ENCODE measurements around the gene C1QL1. TPM values are rescaled to one million over a fixed set of nuclear protein-coding genes. Genes with fewer than 3 reads are reported as not detected.

The C1QL1 gene
- total RNA-seq, 1 donor from 2014 or later: not detected

DNA sequence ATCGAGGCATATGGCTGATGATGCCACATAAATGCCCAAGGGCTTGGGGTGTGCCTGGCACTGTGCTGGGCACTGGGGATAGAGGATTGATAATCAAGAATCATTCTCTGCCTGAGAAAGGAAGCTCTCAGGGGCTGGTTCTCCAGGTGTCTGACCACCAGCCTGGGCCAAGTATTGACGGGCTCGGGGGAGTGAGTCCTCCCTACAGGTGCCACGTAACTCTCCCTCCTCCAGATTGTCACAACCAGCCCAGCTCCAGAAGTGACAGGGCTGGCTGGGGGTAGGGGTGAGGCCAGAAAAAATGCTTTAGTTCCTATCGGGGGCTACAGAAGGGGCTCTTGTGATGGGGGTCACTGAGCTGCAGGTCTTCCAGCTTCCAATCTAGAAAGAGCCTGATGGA lies 10.7 kb upstream of the C1QL1 start:
- H3K36me3 ChIP-seq: no peaks in the 10 kb centered on the region
- H3K27ac ChIP-seq: no peak overlapping the region
- intact Hi-C loops (cut with DNase I): no loop called here
- TF ChIP-seq, protein P1, sequence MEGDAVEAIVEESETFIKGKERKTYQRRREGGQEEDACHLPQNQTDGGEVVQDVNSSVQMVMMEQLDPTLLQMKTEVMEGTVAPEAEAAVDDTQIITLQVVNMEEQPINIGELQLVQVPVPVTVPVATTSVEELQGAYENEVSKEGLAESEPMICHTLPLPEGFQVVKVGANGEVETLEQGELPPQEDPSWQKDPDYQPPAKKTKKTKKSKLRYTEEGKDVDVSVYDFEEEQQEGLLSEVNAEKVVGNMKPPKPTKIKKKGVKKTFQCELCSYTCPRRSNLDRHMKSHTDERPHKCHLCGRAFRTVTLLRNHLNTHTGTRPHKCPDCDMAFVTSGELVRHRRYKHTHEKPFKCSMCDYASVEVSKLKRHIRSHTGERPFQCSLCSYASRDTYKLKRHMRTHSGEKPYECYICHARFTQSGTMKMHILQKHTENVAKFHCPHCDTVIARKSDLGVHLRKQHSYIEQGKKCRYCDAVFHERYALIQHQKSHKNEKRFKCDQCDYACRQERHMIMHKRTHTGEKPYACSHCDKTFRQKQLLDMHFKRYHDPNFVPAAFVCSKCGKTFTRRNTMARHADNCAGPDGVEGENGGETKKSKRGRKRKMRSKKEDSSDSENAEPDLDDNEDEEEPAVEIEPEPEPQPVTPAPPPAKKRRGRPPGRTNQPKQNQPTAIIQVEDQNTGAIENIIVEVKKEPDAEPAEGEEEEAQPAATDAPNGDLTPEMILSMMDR (IDR thresholded peaks at IDR 0.05): no peak
- peaks cover 39% of the 10 kb centered on the region for H3K27me3 ChIP-seq (ENCODE audit: low read depth)
- DNase-seq: no peak
- peaks cover 26% of the 10 kb centered on the region for H3K4me1 ChIP-seq
- no peak overlapping the region for H3K4me3 ChIP-seq
- no peak for ATAC-seq
- H3K9me3 ChIP-seq: no peaks in the 10 kb centered on the region

DNA sequence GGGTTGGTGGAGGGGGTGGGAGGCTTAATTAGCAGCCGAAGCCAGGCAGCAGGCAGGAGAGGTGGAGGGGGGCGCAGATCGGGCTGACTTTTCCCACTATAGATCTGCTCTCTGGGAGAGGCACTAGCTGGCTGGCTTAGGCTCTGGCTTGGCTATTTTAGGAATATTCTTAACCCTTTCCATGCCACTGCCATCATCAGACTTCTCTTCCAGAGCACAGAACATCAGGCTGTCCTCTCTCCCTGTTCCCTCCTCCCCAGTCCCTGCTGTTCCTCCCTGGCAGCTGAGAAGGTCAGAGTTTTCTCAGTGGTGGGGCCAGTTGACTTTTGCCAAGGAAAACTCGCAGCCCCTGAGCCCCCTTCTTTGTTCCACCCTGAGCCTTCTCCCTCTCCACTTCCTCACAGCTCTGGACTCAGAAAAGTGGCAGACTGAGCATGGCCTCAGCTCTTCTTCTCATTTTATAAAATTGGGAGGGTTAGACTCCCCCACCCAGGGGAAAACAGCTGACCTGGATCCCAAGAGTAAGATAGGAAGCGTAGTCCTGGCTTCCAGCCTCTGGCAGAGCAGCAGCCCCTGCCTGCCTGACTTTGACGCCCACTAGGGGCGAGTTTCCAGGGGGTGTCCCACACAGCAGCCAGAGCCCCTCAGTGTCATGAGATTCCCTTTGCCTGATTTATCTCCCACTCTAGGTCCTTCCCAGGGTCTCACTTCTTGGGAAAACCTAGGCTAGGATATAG lies 9.9 kb upstream of the C1QL1 start:
- no peak overlapping the region for H3K27ac ChIP-seq
- H3K27me3 ChIP-seq (ENCODE audit: low read depth): peaks cover 39% of the 10 kb centered on the region
- DNase-seq (no peak), ATAC-seq (no peak)
- H3K9me3 ChIP-seq: no peaks in the 10 kb centered on the region
- intact Hi-C loops (cut with DNase I): no loop called here
- no peak overlapping the region for H3K4me3 ChIP-seq
- no peaks in the 10 kb centered on the region for H3K36me3 ChIP-seq
- TF ChIP-seq, protein P1 (IDR thresholded peaks at IDR 0.05): no peak
- peaks cover 26% of the 10 kb centered on the region for H3K4me1 ChIP-seq

DNA sequence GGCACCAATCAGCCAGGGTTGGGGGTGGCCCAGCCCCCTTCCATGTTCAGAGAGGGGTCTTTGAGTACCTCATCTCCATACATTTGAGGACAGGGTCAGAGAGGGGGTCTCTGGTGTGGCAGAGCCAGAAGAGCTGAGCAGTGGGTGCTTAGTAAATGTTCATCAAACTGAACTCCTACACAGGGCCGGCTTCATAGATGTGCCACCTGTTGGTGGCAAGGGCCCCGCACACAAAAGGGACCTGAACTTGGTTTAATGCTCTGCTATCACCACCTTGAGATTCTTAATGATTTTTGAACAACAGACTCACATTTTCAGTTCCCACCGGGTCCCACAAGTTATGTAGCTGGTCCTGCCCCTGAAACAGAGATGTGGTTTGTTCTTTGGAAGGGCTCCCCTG lies 9.0 kb upstream of the C1QL1 start:
- DNase-seq (no peak), ATAC-seq (no peak)
- H3K27ac ChIP-seq: no peak overlapping the region
- H3K27me3 ChIP-seq (ENCODE audit: low read depth): peaks cover 39% of the 10 kb centered on the region
- peaks cover 26% of the 10 kb centered on the region for H3K4me1 ChIP-seq
- TF ChIP-seq, protein P1 (IDR thresholded peaks at IDR 0.05): no peak
- no peaks in the 10 kb centered on the region for H3K9me3 ChIP-seq
- H3K4me3 ChIP-seq: no peak overlapping the region
- no peaks in the 10 kb centered on the region for H3K36me3 ChIP-seq
- intact Hi-C loops (cut with DNase I): no loop called here

DNA sequence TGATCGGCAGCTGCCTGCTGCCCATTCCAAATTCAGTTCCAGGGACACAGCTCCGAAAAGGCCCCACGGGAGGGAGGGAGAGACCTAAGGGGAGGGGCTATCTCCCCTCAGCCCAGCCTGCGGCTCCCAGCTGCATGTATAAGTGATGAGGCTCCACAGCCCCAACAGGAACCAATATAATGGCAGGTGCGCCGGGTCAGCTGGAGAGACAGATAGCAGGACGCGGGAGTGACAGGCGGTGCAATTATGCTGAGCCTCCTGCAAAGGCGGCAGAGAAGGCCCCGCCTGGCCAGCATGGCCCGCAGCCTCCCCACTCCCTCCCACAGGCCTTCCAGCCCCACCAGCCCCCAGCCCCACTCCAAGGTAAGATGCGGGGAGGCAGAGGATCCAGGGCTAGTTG lies 8.1 kb upstream of the C1QL1 start:
- Histone ChIP-seq H3K4me3 (no peak overlapping the region), H3K27ac (no peak overlapping the region), H3K27me3 (ENCODE audit: low read depth) (peaks cover 39% of the 10 kb centered on the region), H3K9me3 (no peaks in the 10 kb centered on the region), H3K36me3 (no peaks in the 10 kb centered on the region), H3K4me1 (peaks cover 19% of the 10 kb centered on the region)
- TF ChIP-seq, protein P1 (IDR thresholded peaks at IDR 0.05): no peak
- intact Hi-C loops (cut with DNase I): no loop called here
- DNase-seq: no peak
- ATAC-seq: no peak

DNA sequence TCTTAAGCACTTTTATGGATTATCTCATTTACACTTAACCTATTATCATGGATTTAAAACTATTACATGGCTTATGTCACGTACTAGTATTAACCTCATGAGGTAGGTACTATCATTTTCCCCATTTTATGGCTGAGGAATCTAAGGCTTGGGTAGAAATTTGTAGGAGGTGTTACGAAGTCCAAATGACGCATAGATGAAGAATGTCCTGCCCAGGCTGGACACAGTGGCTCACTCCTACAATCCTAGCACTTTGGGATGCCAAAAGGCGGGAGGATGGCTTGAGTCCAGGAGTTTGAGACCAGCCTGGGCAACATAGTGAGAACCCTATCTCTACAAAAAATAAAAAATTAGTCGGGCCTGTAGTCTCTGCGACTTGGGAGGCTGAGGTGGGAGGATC lies 4.8 kb upstream of the C1QL1 start:
- H3K27ac ChIP-seq: no peak overlapping the region
- intact Hi-C loops (cut with DNase I): no loop called here
- TF ChIP-seq, protein P1 (IDR thresholded peaks at IDR 0.05): no peak
- no peaks in the 10 kb centered on the region for H3K9me3 ChIP-seq
- ATAC-seq (no peak), DNase-seq (no peak)
- H3K4me1 ChIP-seq: peaks cover 24% of the 10 kb centered on the region
- peaks cover 50% of the 10 kb centered on the region for H3K27me3 ChIP-seq (ENCODE audit: low read depth)
- H3K4me3 ChIP-seq: no peak overlapping the region
- H3K36me3 ChIP-seq: no peaks in the 10 kb centered on the region

Measured in lower lobe of right lung (tissue), 2 donors.